Chondrocyte (in vitro differentiated cells): ENCODE measurements around the gene USP3. TPM values are rescaled to one million over a fixed set of nuclear protein-coding genes. Genes with fewer than 3 reads are reported as not detected.

Source experiments
- DNase-seq: peaks from one replicate; pipeline ENCODE4 v3.0.0; 2021; ENCODE audit warnings: mixed read lengths, low spot score
- H3K27ac Mint-ChIP-seq: one replicate; pipeline ENCODE4 v1.8.0; 2021; ENCODE audit warnings: mild to moderate bottlenecking, moderate library complexity, mixed read lengths; ENCODE audit not compliant: unreplicated experiment
- H3K27me3 Mint-ChIP-seq: 2 replicates; pipeline ENCODE4 v1.8.0; 2021; ENCODE audit warnings: low read depth, mixed read lengths
- H3K36me3 Mint-ChIP-seq: 2 replicates; pipeline ENCODE4 v1.8.0; 2021; ENCODE audit warnings: low read depth, mixed read lengths
- H3K4me1 Mint-ChIP-seq: 2 replicates; pipeline ENCODE4 v1.8.0; 2021; ENCODE audit warnings: low read depth, mild to moderate bottlenecking, mixed read lengths
- H3K4me3 Mint-ChIP-seq: one replicate; pipeline ENCODE4 v1.8.0; 2021; ENCODE audit warnings: mild to moderate bottlenecking, moderate library complexity, mixed read lengths; ENCODE audit not compliant: unreplicated experiment
- H3K9me3 Mint-ChIP-seq: 2 replicates; pipeline ENCODE4 v1.8.0; 2021; ENCODE audit warnings: low read depth, mixed read lengths
- total RNA-seq: library from RNA; stranded (reverse); gene quantifications from 3 replicates; pipeline ENCODE4 v1.2.1, GENCODE V29; 2021
- TF ChIP-seq, protein P1 (sequence below): fragments of 200-600 bp; sonication (generic); IDR thresholded peaks from 2 replicates; pipeline ENCODE4 v1.5.0; 2021; ENCODE audit warnings: antibody characterized with exemption, mild to moderate bottlenecking, moderate library complexity

Gene USP3
- total RNA-seq, 1 donor from 2014 or later = 27.6 TPM

DNA sequence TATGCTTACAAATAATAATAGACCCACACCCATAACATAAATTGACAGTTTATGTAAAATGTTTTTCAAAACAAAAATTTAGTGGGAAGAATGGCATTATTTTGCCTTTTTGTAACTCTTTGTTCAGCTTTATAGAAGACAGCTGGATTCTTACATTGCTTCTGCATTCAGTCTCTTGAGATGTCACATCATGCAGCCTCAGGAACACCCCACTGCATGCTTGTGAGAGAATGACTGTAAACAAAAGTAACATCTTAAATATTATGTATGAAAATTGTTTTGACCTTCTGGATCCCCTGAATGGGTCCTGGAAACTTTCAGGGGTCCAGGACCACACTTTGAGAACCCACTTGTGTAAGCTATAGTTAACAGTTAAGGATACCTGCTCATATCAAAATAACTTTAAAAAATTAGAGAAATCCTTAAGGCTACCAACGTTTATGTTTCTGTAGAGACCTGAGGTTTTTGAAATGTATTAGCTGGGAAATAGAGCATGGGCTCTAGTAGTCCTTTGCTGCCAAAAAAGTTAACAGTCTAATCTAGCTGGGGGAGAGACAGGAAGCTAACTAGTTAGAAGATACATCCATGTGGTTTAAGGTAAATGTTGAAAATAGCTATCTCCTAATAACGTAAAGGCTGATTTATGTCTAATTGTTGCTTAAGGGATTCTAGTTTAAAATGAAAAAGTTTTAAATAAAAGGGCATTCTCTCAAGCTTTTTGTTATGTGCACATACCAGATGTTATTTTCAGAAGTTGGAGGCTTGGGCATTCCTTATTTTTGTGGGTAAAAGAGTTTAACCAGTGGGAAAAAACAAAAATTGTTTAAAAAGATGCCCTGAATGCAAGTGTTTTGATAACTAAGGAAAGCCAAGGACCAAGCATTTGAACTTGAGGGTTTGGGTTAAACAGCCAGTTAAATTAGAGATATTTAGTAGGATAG is 3.8 kb downstream of the USP3 start:
- Mint-ChIP-seq H3K27me3 (no peaks in the 10 kb centered on the region), H3K27ac (no peak overlapping the region), H3K36me3 (no peaks in the 10 kb centered on the region), H3K9me3 (no peaks in the 10 kb centered on the region), H3K4me1 (peaks cover 61% of the 10 kb centered on the region), H3K4me3 (no peak overlapping the region)
- TF ChIP-seq, protein P1, sequence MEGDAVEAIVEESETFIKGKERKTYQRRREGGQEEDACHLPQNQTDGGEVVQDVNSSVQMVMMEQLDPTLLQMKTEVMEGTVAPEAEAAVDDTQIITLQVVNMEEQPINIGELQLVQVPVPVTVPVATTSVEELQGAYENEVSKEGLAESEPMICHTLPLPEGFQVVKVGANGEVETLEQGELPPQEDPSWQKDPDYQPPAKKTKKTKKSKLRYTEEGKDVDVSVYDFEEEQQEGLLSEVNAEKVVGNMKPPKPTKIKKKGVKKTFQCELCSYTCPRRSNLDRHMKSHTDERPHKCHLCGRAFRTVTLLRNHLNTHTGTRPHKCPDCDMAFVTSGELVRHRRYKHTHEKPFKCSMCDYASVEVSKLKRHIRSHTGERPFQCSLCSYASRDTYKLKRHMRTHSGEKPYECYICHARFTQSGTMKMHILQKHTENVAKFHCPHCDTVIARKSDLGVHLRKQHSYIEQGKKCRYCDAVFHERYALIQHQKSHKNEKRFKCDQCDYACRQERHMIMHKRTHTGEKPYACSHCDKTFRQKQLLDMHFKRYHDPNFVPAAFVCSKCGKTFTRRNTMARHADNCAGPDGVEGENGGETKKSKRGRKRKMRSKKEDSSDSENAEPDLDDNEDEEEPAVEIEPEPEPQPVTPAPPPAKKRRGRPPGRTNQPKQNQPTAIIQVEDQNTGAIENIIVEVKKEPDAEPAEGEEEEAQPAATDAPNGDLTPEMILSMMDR = no peak
- DNase-seq = no peak

- no peak overlapping the region for H3K4me3 Mint-ChIP-seq
- TF ChIP-seq, protein P1 = no peak
- no peaks in the 10 kb centered on the region for H3K27me3 Mint-ChIP-seq
- no peaks in the 10 kb centered on the region for H3K36me3 Mint-ChIP-seq
- peak overlapping the region; percentile 85 for H3K27ac Mint-ChIP-seq
- no peaks in the 10 kb centered on the region for H3K9me3 Mint-ChIP-seq
- H3K4me1 Mint-ChIP-seq = peaks cover 54% of the 10 kb centered on the region
- DNase-seq = no peak
These were observed 4.9 kb downstream of the USP3 start for GRCh38 chr15:63509056-63509954.

DNA sequence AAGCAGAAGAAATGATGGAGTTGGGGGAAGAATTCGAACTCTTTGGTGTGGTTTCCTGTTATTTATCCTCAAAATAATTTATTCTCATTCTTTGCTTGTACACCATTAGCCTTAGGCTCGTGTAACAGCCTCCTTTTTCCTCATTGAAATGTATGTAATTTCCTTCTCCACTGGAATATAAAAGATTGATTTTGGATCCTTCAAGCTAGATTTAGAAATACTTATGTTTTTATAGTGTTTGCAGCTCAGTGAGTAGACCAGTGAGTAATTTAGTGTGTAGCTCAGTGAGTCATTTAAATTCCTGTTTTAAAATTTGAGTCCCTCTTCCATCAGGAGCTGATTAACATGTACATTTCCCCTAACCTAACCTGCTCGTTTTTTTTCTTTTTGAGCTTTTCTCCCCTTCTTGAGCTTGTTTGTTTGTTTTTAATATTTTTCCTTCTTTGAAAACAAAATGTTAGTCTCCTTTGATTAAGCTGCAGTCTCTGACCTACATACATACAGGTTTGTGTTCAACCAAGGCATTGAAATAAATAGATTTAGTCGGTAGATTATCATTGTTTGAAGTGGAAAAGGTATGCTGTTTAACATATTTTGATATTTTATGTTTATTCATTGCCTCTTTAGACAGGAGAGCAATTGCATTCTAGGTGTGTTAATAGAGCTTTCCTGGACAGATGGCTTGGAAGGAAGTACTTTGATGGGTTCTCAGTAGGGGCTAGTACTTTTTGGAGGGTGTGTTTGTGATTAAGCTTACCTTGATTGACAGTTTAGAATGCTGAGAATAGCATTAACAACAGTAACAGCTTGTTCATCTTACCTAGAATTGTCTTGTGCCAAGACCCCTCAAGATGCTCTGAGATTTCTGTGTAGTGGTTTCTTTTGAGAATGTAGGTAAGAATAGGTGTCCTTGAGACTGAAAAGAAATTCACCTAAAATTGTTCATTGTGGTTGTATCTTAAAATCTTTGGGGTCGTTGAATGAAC is 5.9 kb downstream of the USP3 start:
- Mint-ChIP-seq H3K4me3 (peak overlapping the region; percentile 43), H3K4me1 (peaks cover 61% of the 10 kb centered on the region), H3K9me3 (no peaks in the 10 kb centered on the region), H3K27ac (peak overlapping the region; percentile 85), H3K36me3 (no peaks in the 10 kb centered on the region), H3K27me3 (no peaks in the 10 kb centered on the region)
- TF ChIP-seq, protein P1 = no peak
- DNase-seq = no peak

GRCh38 chr15:63512148-63512547 is 7.8 kb downstream of the USP3 start:
- no peak for DNase-seq
- Mint-ChIP-seq H3K9me3 (no peaks in the 10 kb centered on the region), H3K4me3 (no peak overlapping the region), H3K4me1 (peaks cover 59% of the 10 kb centered on the region), H3K36me3 (no peaks in the 10 kb centered on the region), H3K27me3 (no peaks in the 10 kb centered on the region), H3K27ac (no peak overlapping the region)
- TF ChIP-seq, protein P1 = no peak
